NT2/D1 (cell line): ENCODE results near the gene SMIM1.

Experiments used
- SUZ12 ChIP-seq: IDR thresholded peaks from 2 replicates; pipeline ENCODE4 v1.6.1; 2011; ENCODE audit not compliant: insufficient read length, insufficient read depth; ENCODE audit errors: extremely low read depth
- YY1 ChIP-seq: IDR thresholded peaks from 2 replicates; pipeline ENCODE4 v1.6.1; 2011; ENCODE audit not compliant: insufficient read length, insufficient read depth

DNA sequence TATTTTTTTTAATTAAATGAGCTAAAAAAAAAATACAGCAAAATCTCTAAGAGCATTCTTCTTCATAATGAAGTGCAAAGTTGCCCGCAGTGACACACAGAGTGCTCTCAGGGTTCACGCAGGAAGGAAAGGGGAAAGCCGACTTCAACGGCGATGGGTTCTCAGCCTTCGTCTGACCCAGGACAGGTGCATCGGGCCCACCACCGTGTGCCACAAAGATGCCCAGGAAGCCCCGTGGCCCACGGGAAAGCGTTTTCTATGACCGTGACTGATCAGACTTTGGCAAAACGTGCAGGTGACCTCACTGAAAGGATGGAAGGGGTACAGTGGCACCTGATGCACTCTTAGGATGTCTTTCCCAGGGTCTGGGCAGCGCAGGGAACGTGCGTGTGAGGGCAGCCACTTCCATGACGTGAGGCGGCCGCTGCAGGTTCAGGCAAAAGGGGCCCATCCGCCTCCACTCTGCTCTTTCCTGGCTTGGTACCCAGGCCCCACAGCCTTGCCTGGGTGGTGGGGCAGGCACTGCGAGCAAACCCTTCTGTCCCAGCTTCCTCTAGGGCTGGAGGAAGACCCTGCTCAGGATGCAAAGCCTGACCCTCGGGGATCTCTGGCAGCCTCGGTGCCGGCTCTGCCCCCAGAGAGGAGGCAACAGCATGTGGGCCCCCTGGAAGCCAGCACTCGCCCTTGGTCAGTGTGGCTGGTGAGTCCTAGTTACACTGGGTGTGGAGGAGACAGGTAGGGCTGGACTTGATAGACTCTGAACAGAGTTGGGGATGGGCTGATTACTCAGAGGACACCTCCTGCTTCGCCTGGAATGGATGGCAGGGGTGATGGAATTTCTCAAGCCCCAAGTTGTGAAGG, 15.4 kb downstream of the SMIM1 start:
- TF ChIP-seq SUZ12 (no peak), YY1 (no peak)
